Hepatocyte (in vitro differentiated cells): Measurements from ENCODE around the gene CTPS2.

Experiments
- EZH2 ChIP-seq: fragments of 200-600 bp; sonication (generic); IDR thresholded peaks from 2 replicates; pipeline ENCODE4 v1.6.1; 2016; ENCODE audit warnings: antibody characterized with exemption, mild to moderate bottlenecking, borderline replicate concordance
- EZH2phosphoT487 ChIP-seq: fragments of 200-600 bp; sonication (generic); IDR thresholded peaks from one replicate; pipeline ENCODE4 v1.6.1; 2018; ENCODE audit warnings: antibody characterized with exemption, mild to moderate bottlenecking, low read depth, moderate library complexity; ENCODE audit not compliant: unreplicated experiment, severe bottlenecking
- TF ChIP-seq, protein P1 (sequence below): fragments of 200-600 bp; sonication (generic); IDR thresholded peaks from 2 replicates; pipeline ENCODE4 v1.5.1; 2016; ENCODE audit warnings: antibody characterized with exemption, mild to moderate bottlenecking; ENCODE audit not compliant: poor library complexity

DNA sequence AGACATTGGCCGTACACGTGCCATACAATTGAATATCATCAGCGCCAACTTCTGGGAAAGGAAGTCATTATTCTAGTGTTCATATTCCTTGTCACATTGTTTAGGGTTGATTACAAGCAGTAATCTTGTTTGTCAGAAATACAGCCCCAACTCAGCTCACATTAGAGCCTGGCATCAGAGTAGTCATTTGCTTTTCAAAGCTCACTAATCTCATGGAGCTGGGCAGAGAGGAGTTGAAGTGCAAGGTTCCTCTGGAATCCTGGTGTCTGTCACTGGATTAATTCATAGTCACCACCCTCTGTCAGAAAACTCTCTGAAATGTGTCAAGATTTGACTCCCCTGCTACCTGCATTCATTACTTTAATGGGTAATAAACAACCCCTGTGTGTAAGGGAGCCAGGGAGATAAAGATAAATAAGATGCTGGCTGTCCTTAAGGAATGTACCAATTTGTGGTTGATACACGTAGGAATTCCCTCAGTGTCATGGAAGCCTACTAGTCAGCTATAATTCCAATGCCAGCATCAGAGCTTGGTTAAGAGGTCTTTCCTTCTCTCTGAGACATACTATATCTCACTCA is 106.2 kb downstream of the CTPS2 start:
- TF ChIP-seq, protein P1, sequence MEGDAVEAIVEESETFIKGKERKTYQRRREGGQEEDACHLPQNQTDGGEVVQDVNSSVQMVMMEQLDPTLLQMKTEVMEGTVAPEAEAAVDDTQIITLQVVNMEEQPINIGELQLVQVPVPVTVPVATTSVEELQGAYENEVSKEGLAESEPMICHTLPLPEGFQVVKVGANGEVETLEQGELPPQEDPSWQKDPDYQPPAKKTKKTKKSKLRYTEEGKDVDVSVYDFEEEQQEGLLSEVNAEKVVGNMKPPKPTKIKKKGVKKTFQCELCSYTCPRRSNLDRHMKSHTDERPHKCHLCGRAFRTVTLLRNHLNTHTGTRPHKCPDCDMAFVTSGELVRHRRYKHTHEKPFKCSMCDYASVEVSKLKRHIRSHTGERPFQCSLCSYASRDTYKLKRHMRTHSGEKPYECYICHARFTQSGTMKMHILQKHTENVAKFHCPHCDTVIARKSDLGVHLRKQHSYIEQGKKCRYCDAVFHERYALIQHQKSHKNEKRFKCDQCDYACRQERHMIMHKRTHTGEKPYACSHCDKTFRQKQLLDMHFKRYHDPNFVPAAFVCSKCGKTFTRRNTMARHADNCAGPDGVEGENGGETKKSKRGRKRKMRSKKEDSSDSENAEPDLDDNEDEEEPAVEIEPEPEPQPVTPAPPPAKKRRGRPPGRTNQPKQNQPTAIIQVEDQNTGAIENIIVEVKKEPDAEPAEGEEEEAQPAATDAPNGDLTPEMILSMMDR: no peak
- TF ChIP-seq EZH2: no peak
- TF ChIP-seq EZH2phosphoT487: no peak
